Mesendoderm (in vitro differentiated cells): ENCODE data around the gene P2RX6. TPM values are rescaled to one million over a fixed set of nuclear protein-coding genes. Genes with fewer than 3 reads are reported as not detected.

Source experiments
- small RNA-seq: library from polyadenylated mRNA; stranded (forward); fragments of <200 nt; extraction: miRNeasy Mini kit (QIAGEN cat#:217004); gene quantifications from one replicate; pipeline ENCODE3, GENCODE V24; 2013; ENCODE audit not compliant: insufficient read depth

Gene P2RX6

Small RNAs within 50 kb of the gene (small RNA-seq; reads per million reads assigned to genes)
- gene MIR649 = not detected
